Mesenchymal stem cell (in vitro differentiated cells and primary cell): ENCODE measurements around the gene HK3.

Source experiments
- DNase-seq: peaks from one replicate; pipeline ENCODE4 v3.0.0-alpha.2; 2013
- H2AFZ ChIP-seq: one replicate; pipeline ENCODE4 v1.6.1; 2013; ENCODE audit warnings: low read depth, mild to moderate bottlenecking, control low read depth, inconsistent platforms, low read length, moderate library complexity
- H2AK5ac ChIP-seq: 2 replicates; pipeline ENCODE4 v1.6.1; 2013; ENCODE audit warnings: low read length, moderate library complexity, mild to moderate bottlenecking, inconsistent platforms; ENCODE audit not compliant: severe bottlenecking
- H2BK120ac ChIP-seq: one replicate; pipeline ENCODE4 v1.6.1; 2013; ENCODE audit warnings: low read depth, mild to moderate bottlenecking, inconsistent platforms, low read length, moderate library complexity
- H2BK12ac ChIP-seq, 2 experiments: one replicate each; pipeline ENCODE4 v1.6.1; 2013; ENCODE audit warnings: inconsistent platforms in 2 of 2, low read length in 2 of 2, mild to moderate bottlenecking in 2 of 2, moderate library complexity in 2 of 2, control low read depth in 1 of 2
- H2BK15ac ChIP-seq: one replicate; pipeline ENCODE4 v1.6.1; 2013; ENCODE audit warnings: mild to moderate bottlenecking, low read depth, inconsistent platforms; ENCODE audit not compliant: poor library complexity, severe bottlenecking
- H2BK5ac ChIP-seq: 2 replicates; pipeline ENCODE4 v1.6.1; 2013; ENCODE audit warnings: low read depth, mild to moderate bottlenecking, low read length, control low read depth, inconsistent platforms; ENCODE audit not compliant: poor library complexity, severe bottlenecking
- H3K14ac ChIP-seq, 2 experiments: one replicate each; pipeline ENCODE4 v1.6.1; 2013; ENCODE audit warnings: inconsistent platforms in 2 of 2, low read length in 2 of 2, control low read depth in 1 of 2, mild to moderate bottlenecking in 1 of 2, moderate library complexity in 1 of 2
- H3K18ac ChIP-seq, 2 experiments: one replicate each; pipeline ENCODE4 v1.6.1; 2013; ENCODE audit warnings: inconsistent platforms in 2 of 2, low read length in 2 of 2, control low read depth in 1 of 2, low read depth in 1 of 2, mild to moderate bottlenecking in 1 of 2
- H3K23ac ChIP-seq, 2 experiments: one replicate each; pipeline ENCODE4 v1.6.1; 2013; ENCODE audit warnings: inconsistent platforms in 2 of 2, low read length in 2 of 2, mild to moderate bottlenecking in 2 of 2, moderate library complexity in 2 of 2, control low read depth in 1 of 2
- H3K27ac ChIP-seq: 2 replicates; pipeline ENCODE4 v1.5.1; 2013; ENCODE audit warnings: mild to moderate bottlenecking, moderate library complexity, low read length, control low read depth, inconsistent platforms; ENCODE audit not compliant: poor library complexity, severe bottlenecking
- H3K27me3 ChIP-seq, 2 experiments: 2 replicates each; pipeline versions ENCODE4 v1.6.1 to v1.7.0; 2013; ENCODE audit warnings: low read length in 2 of 2, mild to moderate bottlenecking in 2 of 2, moderate library complexity in 2 of 2, control low read depth in 1 of 2, inconsistent platforms in 1 of 2; ENCODE audit not compliant: control insufficient read depth in 1 of 2, insufficient read depth in 1 of 2
- H3K36me3 ChIP-seq, 2 experiments: 2 replicates each; pipeline versions ENCODE4 v1.6.1 to v1.7.0; 2013; ENCODE audit warnings: low read length in 2 of 2, control low read depth in 1 of 2, inconsistent platforms in 1 of 2, low read depth in 1 of 2, mild to moderate bottlenecking in 1 of 2; ENCODE audit not compliant: insufficient read depth in 2 of 2, control insufficient read depth in 1 of 2
- H3K4ac ChIP-seq, 2 experiments: one replicate each; pipeline ENCODE4 v1.6.1; 2013; ENCODE audit warnings: inconsistent platforms in 2 of 2, low read length in 2 of 2, mild to moderate bottlenecking in 2 of 2, moderate library complexity in 2 of 2, control low read depth in 1 of 2, low read depth in 1 of 2
- H3K4me1 ChIP-seq: 2 replicates; pipeline ENCODE4 v1.6.1; 2013; ENCODE audit warnings: low read depth, low read length, control low read depth; ENCODE audit not compliant: control insufficient read depth, insufficient read depth
- H3K4me2 ChIP-seq: 2 replicates; pipeline ENCODE4 v1.6.1; 2013; ENCODE audit warnings: low read length, mild to moderate bottlenecking, inconsistent platforms; ENCODE audit not compliant: poor library complexity, severe bottlenecking
- H3K4me3 ChIP-seq, 2 experiments: 2 replicates each; pipeline versions ENCODE4 v1.5.1 to v1.7.0; 2013; ENCODE audit warnings: low read length in 2 of 2, mild to moderate bottlenecking in 2 of 2, control low read depth in 1 of 2, low read depth in 1 of 2; ENCODE audit not compliant: insufficient read depth in 1 of 2
- H3K79me1 ChIP-seq: replicated peaks from 2 replicates; pipeline ENCODE4 v1.6.1; 2013; ENCODE audit warnings: mild to moderate bottlenecking, control low read depth, low read length, inconsistent platforms; ENCODE audit not compliant: poor library complexity, severe bottlenecking
- H3K9ac ChIP-seq: 2 replicates; pipeline ENCODE4 v1.7.0; 2013; ENCODE audit warnings: mild to moderate bottlenecking, low read length, moderate library complexity
- H3K9me3 ChIP-seq: 2 replicates; pipeline ENCODE4 v1.7.0; 2013; ENCODE audit warnings: mild to moderate bottlenecking, low read length; ENCODE audit not compliant: control insufficient read depth
- H4K8ac ChIP-seq: one replicate; pipeline ENCODE4 v1.6.1; 2013; ENCODE audit warnings: inconsistent platforms, mild to moderate bottlenecking, low read length, moderate library complexity
- H4K91ac ChIP-seq: one replicate; pipeline ENCODE4 v1.6.1; 2013; ENCODE audit warnings: mild to moderate bottlenecking, low read length, inconsistent platforms
- WGBS: methylation state at CpG from one replicate; pipeline ENCODE4 v1.1.7; 2013; ENCODE audit warnings: mixed read lengths; 5-methylcytosine and 5-hydroxymethylcytosine counted together

HK3 gene

DNA sequence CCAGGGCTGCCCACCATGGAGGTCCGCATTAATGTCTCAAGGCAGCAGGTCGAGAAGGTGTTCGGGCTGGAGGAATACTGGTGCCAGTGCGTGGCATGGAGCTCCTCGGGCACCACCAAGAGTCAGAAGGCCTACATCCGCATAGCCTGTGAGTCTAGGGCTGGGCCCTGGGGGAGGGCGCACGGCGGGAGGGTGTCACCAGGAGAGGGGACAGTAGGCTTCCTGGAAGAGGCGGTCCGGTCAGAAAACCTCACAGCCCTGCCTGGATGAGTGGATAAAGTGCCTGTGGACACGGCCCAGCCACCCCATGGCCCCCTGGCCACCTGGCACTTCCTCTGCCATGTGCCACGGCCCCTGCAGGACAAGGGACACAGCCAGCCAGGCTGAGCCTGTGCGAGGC lies 31.0 kb downstream of the HK3 start:
- Histone ChIP-seq H2BK5ac (no peak overlapping the region), H3K18ac (no peak overlapping the region), H3K27ac (no peak overlapping the region), H3K27me3 (peaks cover 17 to 56% of the 10 kb centered on the region in 2 experiments), H3K4me3 (no peak overlapping the region), H4K8ac (no peak overlapping the region), H2AFZ (no peak overlapping the region), H3K4me2 (no peak overlapping the region), H3K4me1 (peaks cover 19% of the 10 kb centered on the region), H2BK12ac (no peak overlapping the region), H2AK5ac (no peak overlapping the region), H3K9ac (no peak overlapping the region), H3K14ac (no peak overlapping the region), H3K23ac (no peak overlapping the region), H3K36me3 (peaks cover 0 to 48% of the 10 kb centered on the region in 2 experiments), H3K9me3 (no peaks in the 10 kb centered on the region), H4K91ac (no peak overlapping the region), H2BK120ac (no peak overlapping the region), H2BK15ac (no peak overlapping the region), H3K79me1 (no peaks in the 10 kb centered on the region), H3K4ac (no peak overlapping the region)
- DNase-seq: no peak
- WGBS: 94% methylated on average over 14 of the region's 14 CpGs

DNA sequence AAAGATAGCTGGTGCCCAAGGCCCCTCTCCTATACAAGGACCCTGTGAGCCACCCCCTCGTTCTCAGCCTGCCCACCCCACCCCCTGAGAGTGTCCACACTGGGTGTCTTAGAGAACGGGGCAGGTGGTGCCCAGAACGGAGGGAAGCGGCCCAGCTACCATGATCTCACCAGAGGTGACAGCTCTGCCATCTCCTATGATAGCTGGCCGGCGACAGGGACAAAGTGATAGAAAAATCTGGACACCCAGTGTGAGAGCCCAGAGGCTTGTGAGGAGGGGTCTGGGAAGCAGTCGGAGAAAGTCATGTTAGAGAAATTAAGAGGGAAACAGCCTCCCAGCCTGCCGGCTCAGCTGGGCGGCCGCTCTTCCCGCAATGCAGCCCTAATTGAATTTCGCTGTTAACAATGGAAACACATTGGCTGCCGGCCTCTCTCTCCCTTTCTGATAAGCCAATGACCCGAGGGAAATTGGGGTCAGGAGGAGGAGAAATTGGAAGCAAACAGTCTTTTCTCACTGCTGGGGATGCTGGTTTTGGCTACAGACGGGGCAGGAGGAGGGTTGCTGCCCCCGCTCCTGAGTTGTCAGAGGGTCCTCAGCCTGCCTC lies 32.3 kb downstream of the HK3 start:
- H3K36me3 ChIP-seq: peaks cover 0 to 52% of the 10 kb centered on the region in 2 experiments
- no peak overlapping the region for H3K18ac ChIP-seq
- DNase-seq: no peak
- no peak overlapping the region for H2BK15ac ChIP-seq
- H3K79me1 ChIP-seq: no peaks in the 10 kb centered on the region
- H3K27me3 ChIP-seq: peaks cover 17 to 67% of the 10 kb centered on the region in 2 experiments
- 26% methylated on average over 16 of the region's 16 CpGs for WGBS
- no peak overlapping the region for H3K27ac ChIP-seq
- no peak overlapping the region for H2BK5ac ChIP-seq
- no peak overlapping the region for H4K91ac ChIP-seq
- H2AFZ ChIP-seq: no peak overlapping the region
- no peak overlapping the region for H2BK12ac ChIP-seq
- H3K23ac ChIP-seq: no peak overlapping the region
- H3K9ac ChIP-seq: no peak overlapping the region
- no peaks in the 10 kb centered on the region for H3K9me3 ChIP-seq
- H4K8ac ChIP-seq: no peak overlapping the region
- no peak overlapping the region for H2BK120ac ChIP-seq
- no peak overlapping the region for H3K4me3 ChIP-seq
- H3K4ac ChIP-seq: no peak overlapping the region
- H3K4me2 ChIP-seq: no peak overlapping the region
- H3K14ac ChIP-seq: no peak overlapping the region
- H2AK5ac ChIP-seq: no peak overlapping the region
- H3K4me1 ChIP-seq: peaks cover 31% of the 10 kb centered on the region

DNA sequence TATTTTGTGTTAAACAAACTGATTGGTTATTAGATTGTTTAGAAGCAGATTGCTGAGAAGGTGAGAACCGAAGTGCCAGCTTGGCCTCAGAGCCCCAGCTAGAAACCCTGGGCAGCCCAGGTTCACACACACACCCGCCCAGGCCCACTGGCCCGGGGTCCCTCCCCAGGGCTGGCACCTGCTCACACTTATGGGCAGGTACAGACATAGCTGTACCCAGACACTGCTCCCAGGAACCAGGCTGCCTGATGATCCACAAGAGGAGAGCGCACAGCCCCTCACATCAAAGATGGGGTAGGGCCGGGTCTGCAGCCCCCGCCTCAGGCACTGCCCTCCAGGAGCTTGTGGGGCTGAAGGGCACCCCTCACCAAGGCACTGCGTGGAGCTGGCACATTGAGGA lies 33.2 kb downstream of the HK3 start:
- Histone ChIP-seq H2AK5ac (no peak overlapping the region), H3K14ac (no peak overlapping the region), H3K4ac (no peak overlapping the region), H3K9ac (no peak overlapping the region), H3K4me1 (peaks cover 31% of the 10 kb centered on the region), H3K27ac (no peak overlapping the region), H3K4me3 (no peak overlapping the region), H2AFZ (no peak overlapping the region), H2BK120ac (no peak overlapping the region), H3K9me3 (no peaks in the 10 kb centered on the region), H2BK15ac (no peak overlapping the region), H3K36me3 (peaks cover 0 to 52% of the 10 kb centered on the region in 2 experiments), H2BK12ac (no peak overlapping the region), H3K18ac (no peak overlapping the region), H3K79me1 (no peaks in the 10 kb centered on the region), H4K91ac (no peak overlapping the region), H3K4me2 (no peak overlapping the region), H4K8ac (no peak overlapping the region), H2BK5ac (no peak overlapping the region), H3K23ac (no peak overlapping the region), H3K27me3 (peaks cover 17 to 76% of the 10 kb centered on the region in 2 experiments)
- 82% methylated on average over 7 of the region's 7 CpGs for WGBS
- DNase-seq: no peak

DNA sequence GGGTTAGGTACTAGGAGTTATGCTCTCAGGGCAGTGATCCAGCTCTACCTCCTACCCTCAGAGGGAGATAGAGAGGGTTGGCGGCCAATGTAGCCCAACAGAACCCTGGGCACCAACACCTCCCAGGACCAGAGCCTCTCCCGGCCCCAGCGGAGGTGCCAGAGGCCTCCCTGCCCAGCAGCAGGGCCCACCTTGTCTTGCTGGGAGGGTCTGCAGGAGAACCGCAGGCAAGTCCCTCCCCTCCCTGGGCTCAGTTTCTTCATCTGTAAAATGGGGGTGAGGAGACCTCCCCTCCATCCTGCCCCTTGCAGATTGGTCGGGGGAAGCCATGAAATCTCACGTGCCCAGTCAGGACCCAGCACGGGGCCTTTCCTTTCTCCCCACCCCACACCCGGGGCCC lies 34.4 kb downstream of the HK3 start:
- H3K36me3 ChIP-seq: peaks cover 0 to 43% of the 10 kb centered on the region in 2 experiments
- H3K23ac ChIP-seq: no peak overlapping the region
- 93% methylated on average over 7 of the region's 8 CpGs for WGBS
- no peak overlapping the region for H3K4me3 ChIP-seq
- no peak overlapping the region for H2AK5ac ChIP-seq
- H3K27me3 ChIP-seq: peaks cover 22 to 78% of the 10 kb centered on the region in 2 experiments
- H3K4ac ChIP-seq: no peak overlapping the region
- no peak overlapping the region for H2BK5ac ChIP-seq
- H3K9ac ChIP-seq: no peak overlapping the region
- H2AFZ ChIP-seq: no peak overlapping the region
- no peak overlapping the region for H3K14ac ChIP-seq
- H2BK15ac ChIP-seq: no peak overlapping the region
- no peak for DNase-seq
- H3K4me2 ChIP-seq: no peak overlapping the region
- peaks cover 33% of the 10 kb centered on the region for H3K4me1 ChIP-seq
- no peak overlapping the region for H2BK120ac ChIP-seq
- H3K79me1 ChIP-seq: peaks cover 2% of the 10 kb centered on the region
- H4K91ac ChIP-seq: no peak overlapping the region
- no peak overlapping the region for H3K27ac ChIP-seq
- H4K8ac ChIP-seq: no peak overlapping the region
- H3K18ac ChIP-seq: no peak overlapping the region
- H3K9me3 ChIP-seq: no peaks in the 10 kb centered on the region
- H2BK12ac ChIP-seq: no peak overlapping the region
